ENCODE data around the gene HS2ST1. TPM values are rescaled to one million over a fixed set of nuclear protein-coding genes. Genes with fewer than 3 reads are reported as not detected.
"Not testable (repeated sequence)": the region's sequence is repeated elsewhere in the genome, so short reads cannot be mapped to it uniquely, and the experiment has no call there.

HS2ST1 gene
- total RNA-seq, result 10 to 100 TPM; 11.7 to 25.3 (median 16.9) TPM

DNA sequence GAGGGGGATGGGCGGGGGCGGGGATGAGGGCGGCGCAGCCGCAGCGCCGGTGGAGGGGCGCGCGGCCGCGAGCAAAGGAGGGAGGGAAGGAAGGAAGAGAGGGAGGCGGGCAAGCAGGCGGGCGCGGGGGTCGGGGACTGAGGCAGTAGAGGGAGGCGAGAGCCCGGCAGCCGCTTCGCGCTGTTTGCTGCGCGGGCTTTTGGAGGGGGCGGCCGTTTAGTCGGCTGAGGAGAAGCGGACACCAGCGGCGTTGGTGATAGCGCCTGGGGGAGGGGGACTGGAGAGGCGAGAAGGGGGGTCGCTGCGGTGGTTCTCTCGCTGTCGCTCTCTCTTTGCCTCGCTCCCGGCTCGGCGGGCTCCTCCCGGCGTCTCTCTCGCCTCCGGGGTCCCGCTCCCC lies at the start of gene HS2ST1:
TSS of gene HS2ST1 (plus strand) at position 35 of the 397 bp plus-strand sequence.
- TF ChIP-seq, protein P1, sequence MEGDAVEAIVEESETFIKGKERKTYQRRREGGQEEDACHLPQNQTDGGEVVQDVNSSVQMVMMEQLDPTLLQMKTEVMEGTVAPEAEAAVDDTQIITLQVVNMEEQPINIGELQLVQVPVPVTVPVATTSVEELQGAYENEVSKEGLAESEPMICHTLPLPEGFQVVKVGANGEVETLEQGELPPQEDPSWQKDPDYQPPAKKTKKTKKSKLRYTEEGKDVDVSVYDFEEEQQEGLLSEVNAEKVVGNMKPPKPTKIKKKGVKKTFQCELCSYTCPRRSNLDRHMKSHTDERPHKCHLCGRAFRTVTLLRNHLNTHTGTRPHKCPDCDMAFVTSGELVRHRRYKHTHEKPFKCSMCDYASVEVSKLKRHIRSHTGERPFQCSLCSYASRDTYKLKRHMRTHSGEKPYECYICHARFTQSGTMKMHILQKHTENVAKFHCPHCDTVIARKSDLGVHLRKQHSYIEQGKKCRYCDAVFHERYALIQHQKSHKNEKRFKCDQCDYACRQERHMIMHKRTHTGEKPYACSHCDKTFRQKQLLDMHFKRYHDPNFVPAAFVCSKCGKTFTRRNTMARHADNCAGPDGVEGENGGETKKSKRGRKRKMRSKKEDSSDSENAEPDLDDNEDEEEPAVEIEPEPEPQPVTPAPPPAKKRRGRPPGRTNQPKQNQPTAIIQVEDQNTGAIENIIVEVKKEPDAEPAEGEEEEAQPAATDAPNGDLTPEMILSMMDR (IDR thresholded peaks at IDR 0.05), result no peak
- ATAC-seq (ENCODE audit: low FRiP score), result no peak
- peak; percentile 24 for DNase-seq (ENCODE audit: low spot score)

DNA sequence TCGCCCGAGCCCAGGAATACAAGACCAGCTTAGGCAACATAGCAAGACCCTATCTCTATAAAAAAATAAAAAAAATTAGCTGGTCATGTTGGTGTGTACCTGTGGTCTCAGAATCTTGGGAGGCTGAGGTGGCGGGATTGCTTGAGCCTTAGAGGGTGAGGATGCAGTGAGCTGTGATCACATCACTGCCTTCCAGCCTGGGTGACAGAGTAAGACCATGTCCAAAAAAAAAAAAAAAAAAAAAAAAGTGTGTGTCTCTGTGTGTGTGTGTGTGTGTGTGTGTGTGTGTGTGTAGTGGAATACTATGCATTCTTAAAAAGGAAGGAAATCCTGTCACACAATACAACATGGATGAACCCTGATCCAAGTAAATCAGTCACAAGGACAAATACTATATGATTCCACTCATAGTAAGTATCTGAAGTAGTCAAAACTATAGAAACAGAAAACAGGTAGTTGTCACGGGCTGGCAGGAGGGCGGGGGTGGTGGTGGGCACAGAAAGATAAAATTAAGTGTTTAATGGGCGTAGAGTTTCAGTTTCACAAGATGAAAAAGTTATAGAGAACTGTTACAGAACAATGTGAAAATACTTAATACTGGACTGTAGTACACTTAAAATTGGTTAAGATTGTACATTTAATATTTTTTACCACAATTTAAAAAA lies 48.3 kb upstream of the HS2ST1 start:
- TF ChIP-seq, protein P1 (IDR thresholded peaks at IDR 0.05), result no peak
- no peak for ATAC-seq (ENCODE audit: low FRiP score)
- DNase-seq (ENCODE audit: low spot score), result no peak

DNA sequence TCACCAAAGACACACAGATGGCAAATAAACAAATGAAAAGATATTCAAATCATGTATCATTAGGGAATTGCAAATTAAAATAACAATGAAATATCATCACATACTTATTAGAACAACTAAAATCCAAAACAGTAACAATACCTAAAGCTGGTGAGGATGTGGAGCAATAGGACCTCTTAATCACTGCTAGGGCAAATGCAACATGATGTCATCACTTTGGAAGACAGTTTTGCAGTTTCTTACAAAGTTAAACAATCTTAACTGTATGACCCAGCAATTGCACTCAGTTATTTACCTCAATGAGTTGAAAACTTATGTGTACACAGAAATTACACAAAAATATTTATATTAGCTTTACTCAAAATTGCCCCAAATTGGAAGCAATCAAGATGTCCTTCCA lies 47.8 kb upstream of the HS2ST1 start:
- TF ChIP-seq, protein P1 (IDR thresholded peaks at IDR 0.05), result no peak
- no peak for DNase-seq (ENCODE audit: low spot score)
- no peak for ATAC-seq (ENCODE audit: low FRiP score)

DNA sequence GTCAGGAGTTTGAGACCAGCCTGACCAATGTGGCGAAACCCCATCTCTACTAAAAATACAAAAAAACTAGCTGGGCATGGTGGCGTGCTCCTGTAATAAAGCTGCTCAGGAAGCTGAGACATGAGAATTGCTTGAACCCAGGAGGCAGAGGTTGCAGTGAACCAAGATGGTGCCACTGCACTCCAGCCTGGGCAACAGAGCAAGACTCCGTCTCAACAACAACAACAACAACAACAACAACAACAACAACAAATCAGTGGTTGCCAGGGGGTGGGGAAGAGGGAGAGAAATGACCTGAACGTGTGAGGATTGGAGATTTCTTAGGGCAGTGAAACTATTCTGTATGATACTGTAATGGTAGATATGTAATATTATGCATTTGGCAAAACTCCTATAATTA lies 47.2 kb upstream of the HS2ST1 start:
- ATAC-seq (ENCODE audit: low FRiP score); DNase-seq (ENCODE audit: low spot score): not testable (repeated sequence)

DNA sequence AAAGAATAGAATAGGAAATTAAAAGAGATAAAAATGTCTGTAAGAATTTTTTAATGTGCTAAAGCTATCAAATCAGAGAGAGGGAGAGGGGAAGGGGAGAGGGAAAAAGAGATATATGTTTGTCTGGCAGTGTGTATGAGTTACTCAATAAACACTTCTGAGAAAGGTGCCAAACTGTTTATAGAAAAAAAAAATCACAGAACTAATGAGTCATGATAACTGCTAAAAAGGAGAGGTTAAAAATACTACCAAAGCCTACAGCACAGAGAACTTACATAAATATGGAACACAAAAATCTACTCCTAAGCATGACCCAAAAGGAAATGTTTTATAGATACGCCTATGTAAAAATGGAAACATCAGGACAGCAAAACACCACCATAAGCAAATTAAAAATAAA lies 46.0 kb upstream of the HS2ST1 start:
- ATAC-seq (ENCODE audit: low FRiP score), result peak; percentile 44

DNA sequence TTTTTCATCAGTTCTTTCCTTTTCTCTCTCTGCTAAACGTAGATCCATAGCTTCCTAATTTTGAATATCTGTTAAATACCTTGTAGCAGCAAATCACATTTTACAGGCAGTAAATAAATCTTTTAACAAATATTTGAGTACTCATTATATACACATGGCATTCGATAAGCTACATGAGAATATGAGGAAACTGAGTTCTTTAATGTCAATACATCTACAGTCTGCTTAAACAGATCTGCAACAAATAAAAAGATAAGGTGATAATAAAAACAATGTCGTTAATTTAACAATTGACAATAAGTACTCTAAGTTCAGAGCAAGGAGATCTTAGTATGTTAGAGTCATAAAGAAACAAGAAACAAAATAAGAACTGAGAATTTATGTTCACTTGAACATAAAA lies 43.4 kb upstream of the HS2ST1 start:
- ATAC-seq (ENCODE audit: low FRiP score) (no peak), DNase-seq (ENCODE audit: low spot score) (no peak)
- TF ChIP-seq, protein P1 (IDR thresholded peaks at IDR 0.05), result no peak

More for the DNA sequence above, 46.0 kb upstream of the HS2ST1 start:
- DNase-seq (ENCODE audit: low spot score), result no peak
- TF ChIP-seq, protein P1 (IDR thresholded peaks at IDR 0.05), result no peak

DNA sequence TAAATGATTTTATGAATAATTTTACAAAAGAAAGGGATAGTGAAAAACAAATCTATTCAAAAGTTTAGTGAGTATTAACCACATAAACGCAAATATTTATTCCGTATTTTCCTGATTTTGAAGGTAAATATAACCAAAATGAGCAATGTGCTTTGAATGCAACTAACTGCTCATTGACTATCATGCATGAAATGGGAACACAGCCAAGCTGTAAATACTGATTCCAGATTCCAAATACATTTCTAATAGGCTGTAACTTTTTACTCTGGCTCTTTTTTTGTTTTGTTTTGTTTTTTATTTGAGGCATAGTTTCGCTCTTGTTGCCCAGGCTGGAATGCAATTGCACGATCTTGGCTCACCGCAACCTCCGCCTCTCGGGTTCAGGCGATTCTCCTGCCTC lies 42.3 kb upstream of the HS2ST1 start:
- DNase-seq (ENCODE audit: low spot score) (no peak), ATAC-seq (ENCODE audit: low FRiP score) (no peak)
- TF ChIP-seq, protein P1 (IDR thresholded peaks at IDR 0.05), result no peak
